HG03039 (cell line): Measurements from ENCODE around the gene TTC28.
"Not testable (repeated sequence)": the region's sequence is repeated elsewhere in the genome, so short reads cannot be mapped to it uniquely, and the experiment has no call there.

Experiments
- ATAC-seq: cut with Tn5 transposase; IDR thresholded peaks from one replicate; pipeline ENCODE4 v1.9.1; 2021; ENCODE audit warnings: mild to moderate bottlenecking, moderate library complexity; ENCODE audit not compliant: unreplicated experiment

Gene TTC28

DNA sequence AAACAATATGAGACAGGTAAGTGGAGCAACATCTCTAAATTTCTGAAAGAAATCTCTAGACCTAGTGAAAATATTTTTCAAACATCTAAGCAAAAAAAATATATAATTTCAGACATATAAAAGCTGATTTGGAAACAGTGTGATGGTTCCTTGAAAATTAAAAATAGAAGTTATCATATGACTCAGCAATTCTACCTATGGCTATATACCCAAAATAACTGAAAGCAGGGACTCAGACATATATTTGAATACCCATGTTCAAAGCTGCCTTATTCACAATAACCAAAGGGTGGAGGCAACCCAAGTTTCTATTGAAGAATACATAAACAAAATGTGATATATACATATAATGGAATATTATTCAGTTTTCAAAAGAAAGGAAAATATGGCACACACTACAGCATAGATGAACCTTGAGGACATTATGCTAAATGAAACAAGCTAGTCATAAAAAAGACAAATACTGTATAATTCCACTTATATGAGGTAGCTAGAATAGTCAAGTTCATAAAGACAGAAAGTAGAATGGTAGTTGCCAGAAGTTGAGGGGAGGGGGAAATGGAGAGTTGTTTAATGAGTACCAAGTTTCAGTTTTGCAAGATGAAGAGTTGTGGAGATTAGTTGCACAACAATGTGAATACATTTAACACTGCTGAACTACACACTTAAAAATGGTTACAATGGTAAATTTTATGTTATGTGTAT is 300.4 kb downstream of the TTC28 start:
- no peak for ATAC-seq

DNA sequence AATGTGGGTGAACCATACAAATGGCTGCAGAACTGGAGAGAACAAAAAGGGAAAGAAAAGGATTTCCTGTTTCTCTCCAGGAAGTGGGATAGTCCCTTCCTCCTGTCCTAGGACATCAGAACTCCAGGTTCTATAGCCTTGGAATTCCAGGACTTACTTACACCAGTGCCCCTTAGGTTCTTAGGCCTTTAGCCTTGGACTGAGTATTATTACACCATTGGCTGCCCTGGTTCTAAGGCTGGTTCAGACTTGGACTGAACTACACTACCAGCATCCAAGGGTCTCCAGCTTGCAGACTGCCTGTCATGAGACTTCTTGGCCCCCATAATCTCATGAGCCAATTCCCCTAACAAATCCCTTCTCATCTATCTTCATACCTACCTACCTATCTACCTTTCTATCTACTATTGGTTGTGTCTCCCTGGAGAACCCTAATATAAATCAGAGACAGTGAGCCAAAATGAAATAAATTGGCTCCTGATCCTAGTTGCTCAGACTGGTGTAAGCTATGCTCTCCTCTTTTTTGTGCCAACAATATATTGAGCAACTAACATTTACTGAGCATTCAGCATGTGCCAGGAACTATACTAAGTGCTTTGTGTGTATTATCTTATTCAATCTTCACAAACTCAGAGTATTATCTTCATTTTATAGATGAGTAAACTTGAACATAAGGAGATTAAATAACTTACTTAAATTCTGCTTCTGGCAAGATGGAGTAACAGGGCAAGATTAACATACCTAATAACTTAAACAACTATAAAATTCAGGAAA is 303.7 kb downstream of the TTC28 start:
- no peak for ATAC-seq

DNA sequence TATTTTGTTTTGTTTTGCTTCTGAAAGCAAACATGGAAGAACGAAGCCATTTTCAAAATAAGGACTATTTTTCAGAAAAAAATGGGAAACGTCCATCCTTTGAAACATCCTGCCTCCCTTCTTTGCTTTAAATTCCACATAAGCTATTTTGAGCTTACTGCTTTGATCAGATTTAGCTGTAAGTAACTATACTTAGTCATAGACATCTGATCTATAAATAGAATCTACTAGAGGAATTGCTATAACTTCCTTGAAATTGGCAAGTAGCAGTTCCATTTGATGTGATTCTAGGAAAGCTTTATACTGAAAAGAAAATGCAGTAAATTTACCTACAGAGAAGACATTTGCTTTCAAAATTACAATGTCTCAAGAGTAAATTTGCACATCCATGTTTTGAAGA is 305.8 kb downstream of the TTC28 start:
- ATAC-seq: no peak

DNA sequence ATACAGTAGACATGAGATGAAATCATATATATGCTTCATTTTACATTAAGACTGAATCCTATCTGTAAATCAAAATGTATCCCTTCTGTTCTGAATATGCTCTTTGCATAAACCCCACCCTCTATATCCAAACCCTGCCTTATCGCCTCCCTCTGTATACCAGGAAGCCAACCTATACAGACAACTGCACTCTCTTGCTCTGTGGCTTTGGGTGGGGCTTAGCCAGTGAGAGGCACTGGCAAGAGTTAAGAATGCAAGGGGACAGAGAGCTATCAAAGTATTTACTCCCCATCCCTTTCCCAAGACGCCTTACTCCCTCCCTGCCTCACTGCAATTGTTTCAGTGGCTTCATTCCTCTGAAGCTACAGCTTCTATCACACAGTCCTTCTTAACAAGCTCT is 309.8 kb downstream of the TTC28 start:
- ATAC-seq: no peak

DNA sequence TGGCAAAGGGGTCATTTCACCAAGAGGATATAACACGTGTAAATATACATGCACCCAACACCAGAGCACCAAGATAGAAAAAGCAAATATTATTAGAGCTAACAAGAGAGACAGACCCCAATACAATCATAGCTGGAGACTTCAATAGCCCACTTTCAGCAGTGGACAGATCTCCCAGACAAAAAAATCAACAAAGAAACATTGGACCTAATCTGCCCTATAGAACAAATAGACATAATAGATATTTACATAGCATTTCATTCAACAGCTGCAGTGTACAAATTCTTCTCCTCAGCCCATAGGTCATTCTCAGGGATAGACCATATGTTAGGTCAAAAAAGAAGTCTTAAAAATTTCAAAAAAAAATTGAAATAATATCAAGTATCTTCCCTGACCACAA is 312.8 kb downstream of the TTC28 start:
- no peak for ATAC-seq

DNA sequence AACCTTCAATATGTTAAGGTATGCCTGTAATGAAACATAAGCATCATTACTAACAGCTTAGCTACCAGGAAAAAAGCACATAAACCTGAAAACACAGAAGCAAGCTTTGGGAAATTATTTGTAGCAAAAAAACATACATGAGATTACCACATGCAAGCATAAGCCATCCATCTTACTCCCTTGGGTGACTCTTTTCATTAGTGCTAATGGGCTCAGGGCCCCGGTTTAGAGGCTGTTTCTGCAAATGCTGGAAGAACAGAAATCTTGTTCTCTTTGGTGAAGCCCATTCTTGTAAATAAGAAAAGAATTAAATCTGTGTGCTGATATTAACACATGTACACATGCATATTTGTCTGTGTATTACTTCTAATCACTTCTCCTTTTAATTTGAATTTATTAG is 314.3 kb downstream of the TTC28 start:
- ATAC-seq: no peak

DNA sequence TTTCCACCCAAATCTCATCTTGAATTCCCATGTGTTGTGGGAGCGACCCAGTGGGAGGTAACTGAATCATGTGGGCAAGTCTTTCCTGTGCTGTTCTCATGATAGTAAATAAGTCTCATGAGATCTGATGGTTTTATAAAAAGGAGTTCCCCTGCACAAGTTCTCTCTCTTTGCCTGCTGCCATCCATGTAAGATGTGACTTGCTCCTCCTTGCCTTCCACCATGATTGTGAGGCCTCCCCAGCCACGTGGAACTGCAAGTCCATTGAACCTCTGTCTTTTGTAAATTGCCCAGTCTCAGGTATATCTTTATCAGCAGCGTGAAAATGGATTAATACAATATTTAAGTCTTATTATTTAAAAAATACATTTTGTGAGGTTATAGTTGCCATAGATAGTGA is 315.5 kb downstream of the TTC28 start:
- ATAC-seq: not testable (repeated sequence)

DNA sequence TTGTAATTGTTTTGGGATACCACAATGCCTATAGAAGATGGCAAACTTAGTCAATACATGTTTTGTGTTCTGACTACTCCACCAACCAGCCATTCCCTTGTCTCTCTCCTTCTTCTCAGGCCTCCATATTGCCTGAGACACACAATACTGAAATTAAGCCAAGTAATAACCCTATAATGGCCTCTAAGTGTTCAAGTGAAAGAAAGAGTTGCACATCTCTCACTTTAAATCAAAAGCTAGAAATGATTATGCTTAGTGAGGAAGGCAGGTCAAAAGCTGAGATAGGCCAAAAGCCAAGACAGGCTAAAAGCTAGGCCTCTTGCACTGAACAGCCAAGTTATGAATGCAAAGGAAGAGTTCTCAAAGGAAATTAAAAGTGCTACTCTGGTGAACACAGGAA is 318.7 kb downstream of the TTC28 start:
- no peak for ATAC-seq

DNA sequence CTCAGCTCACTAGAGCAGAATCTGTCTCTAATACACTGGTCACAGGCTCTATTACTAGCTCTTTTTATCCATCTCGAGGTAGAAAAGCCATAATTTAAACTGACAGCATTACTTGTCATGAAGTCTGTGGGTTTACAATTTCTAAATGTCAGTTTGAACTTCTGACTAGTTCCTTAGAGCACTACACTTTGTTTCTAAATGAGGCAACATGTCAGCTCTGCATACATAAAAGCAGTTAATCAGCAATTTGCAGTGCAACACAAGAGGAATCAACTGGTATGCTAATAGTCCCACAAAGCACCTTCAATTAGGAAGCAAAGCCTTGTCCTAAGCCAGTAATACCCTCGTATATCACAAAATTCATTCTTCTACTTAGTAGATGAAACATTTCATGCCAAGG is 321.3 kb downstream of the TTC28 start:
- ATAC-seq: no peak

DNA sequence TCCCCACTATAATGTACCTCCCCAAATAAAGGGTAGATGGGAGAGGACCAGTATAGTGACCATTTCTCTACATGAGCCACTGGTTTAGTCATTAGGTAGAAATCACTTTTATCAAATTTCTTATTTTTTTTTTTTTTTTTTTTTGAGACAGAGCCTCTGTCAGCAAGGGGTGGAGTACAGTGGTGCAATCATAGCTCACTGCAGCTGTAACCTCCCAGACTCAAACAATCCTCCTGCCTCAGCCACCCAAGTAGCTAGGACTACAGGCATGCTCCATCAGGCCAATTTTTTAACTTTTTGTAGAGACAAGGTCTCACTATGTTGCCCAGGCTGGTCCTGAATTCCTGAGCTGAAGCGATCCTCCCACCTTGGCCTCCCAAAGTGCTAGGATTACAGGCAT is 322.4 kb downstream of the TTC28 start:
- no peak for ATAC-seq

DNA sequence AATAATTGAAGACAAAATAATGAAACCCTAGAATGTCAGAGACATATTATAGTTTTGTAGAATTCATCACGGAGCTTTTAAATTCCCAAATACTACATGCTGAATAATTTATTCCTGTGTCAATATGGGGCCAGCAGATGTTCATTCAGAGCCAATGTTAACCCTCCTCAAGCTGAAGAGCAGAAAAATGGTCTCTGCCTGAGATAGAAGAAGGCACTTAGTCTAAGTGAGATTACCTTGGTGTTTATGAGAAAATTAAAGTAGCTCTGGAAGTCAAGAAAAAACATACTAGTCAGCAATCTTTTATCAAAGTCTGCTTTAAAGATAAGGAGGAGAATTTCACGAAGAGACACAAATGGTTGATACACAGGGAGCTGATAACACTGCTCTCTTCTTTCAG is 328.2 kb downstream of the TTC28 start:
- no peak for ATAC-seq

DNA sequence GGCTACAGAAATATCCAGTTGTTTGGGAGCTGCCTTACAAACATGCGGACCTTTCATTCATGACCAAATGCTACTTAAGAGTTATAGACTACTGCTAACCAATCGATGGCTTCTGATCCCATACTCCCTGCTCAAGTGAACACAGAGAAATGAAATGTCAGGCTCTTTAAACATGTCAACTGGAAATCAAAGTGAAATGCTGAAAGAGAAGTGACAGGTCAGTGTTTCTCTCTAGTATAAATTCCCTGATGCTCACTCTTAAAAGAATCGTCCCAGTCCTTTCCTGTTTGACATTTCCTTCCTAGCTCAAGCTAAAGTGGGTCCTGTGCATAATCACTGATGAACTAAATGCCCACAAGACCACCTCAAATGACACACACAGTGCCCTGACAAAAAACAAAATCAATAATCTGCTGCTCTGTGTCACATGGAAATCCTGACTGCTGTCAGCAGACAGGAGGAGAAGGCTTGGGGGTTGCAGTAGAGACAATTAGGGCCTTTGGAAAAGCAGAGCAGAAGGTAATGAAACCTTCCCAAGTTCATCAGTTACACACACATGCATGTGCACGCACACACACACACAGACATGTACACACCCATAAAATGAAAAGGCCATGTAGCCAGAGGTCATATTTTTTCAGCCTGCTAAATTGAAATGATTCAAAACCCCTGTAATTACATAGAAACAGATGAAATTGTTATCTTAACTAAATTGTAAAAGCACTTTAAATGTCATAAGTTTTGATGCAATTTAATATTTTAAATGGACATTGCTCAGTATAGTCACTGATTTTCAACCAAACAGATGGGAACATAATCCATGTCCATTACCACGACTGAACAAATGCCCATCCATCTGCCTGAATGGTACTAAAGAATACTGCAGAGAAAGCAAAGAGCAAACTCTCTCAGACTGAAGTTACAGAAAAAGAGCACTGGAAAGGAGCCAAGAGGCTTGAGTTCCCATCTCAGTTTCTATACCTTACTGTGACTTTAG is 330.7 kb downstream of the TTC28 start:
- no peak for ATAC-seq

DNA sequence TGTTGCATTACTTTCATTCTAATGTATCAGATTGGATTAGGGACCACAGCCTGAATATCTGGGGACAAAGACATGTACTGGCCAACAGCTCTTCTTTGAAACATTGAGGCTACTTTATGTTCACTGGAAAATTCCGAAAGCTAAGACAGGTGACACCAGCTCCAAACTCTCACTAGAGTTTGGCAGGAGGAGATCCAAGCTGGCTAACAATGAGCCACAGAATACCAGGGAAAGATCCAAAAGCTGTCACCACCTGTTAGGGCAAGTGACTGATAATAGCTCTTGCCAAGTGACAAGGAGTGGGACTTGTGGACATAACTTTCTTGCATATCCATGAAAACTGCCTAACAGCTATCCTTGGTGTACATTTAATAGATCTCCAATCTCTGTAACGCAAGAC is 333.3 kb downstream of the TTC28 start:
- ATAC-seq: no peak

DNA sequence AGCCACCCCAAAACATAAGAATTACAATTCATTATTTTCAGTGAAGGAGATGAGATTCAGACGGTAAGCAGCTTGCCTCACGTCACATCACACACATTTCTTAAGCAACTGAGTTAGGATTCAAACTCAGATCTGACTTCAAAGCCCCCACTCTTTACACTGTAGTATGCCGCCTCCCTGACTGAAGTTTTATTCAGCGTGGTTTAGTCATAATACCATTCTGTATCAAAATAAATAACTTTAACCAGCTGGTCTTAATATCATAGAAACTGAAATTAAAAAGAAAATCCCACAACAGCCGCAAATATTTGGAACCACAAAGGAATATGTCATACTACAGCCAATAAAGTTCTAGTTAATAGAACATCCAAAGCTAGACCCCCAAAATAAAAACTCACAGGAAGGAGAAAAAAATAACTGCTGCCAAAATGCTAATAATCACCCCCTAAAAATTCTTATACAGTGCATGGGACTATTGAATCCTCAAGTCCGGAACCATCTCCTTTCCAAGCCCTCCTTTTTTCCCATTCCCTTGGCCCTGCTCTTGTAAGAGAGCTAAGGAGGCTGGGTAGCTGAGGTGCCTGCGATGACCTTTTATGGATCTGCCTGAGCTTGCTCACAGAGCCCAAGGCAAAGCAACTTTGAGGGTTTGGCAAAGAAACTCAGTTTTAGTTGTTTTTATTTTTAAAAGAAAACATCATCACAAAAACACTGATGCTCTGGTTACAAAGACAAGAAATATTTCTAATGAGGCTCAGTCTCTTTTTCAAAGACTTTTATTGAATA is 334.5 kb downstream of the TTC28 start:
- ATAC-seq: no peak

DNA sequence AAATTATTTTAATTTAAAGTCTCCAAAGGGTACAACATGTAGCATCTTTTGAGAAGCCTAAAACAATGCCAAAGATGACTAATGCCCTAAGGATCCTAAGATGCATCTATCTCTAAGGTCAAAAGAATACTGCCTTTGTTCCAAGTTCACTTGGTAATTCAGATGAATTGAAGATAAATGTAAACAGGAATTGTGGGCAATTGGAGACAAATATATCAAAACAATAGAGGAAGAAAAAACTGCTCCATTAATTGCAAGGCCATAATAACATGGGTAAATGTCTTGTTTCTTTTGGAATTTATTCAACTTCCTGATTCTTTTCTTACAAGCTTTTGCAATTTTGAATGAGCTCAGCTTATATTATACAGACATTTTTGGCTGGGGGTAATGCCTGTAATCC is 338.6 kb downstream of the TTC28 start:
- ATAC-seq: no peak

DNA sequence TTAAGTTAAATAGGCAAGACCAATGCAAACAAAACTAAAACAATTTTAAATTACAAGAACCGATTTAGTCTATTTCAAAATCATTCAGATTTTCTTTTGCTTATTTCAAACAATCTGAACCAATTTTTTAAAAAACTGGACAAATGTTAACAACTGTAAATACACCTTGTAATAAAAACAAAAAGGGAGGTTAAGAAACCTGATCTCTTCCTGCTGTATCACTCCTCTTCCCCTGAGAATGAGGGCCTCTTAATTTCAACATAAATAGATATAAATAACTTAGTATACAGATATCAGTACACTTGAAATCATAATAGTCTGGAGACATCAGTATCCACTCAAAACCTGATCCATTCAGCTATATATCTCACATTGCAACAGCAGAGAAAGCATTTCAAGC is 346.6 kb downstream of the TTC28 start:
- no peak for ATAC-seq

DNA sequence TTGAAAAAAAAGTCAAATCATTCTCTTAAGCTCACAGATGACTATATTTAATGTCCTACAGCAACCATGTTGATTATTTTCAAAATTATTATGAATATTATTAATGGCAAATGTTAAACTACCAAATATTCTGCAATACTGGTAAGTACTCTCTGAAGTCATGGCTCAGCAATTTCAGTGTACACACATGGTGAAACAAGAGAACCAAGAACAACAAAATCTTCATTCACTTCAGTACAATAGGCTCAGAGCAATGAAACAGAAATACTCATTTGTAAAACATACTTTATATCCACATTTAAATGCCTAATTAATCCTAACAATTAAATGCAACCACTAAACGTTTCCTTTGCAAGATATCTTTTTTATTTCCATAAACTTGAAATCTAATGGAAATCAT is 347.2 kb downstream of the TTC28 start:
- no peak for ATAC-seq

DNA sequence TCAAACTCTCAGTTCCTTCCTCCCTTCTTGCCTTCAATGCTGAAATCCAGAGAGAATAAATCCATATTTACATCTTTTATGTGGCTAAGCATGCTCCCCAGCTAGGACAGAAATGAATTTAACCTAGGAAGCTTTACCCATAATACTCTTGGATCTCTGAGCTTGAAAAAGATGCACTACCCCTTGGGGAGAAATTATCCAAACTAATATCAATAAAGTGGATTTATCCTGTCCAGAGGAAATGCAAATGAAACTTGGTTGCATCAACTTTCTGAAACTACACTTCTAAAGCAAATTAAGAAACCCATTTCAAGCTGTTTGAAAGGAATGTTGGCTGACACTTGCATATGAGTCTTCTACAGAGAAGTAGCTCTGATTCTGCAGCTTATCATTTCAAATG is 347.9 kb downstream of the TTC28 start:
- ATAC-seq: no peak

DNA sequence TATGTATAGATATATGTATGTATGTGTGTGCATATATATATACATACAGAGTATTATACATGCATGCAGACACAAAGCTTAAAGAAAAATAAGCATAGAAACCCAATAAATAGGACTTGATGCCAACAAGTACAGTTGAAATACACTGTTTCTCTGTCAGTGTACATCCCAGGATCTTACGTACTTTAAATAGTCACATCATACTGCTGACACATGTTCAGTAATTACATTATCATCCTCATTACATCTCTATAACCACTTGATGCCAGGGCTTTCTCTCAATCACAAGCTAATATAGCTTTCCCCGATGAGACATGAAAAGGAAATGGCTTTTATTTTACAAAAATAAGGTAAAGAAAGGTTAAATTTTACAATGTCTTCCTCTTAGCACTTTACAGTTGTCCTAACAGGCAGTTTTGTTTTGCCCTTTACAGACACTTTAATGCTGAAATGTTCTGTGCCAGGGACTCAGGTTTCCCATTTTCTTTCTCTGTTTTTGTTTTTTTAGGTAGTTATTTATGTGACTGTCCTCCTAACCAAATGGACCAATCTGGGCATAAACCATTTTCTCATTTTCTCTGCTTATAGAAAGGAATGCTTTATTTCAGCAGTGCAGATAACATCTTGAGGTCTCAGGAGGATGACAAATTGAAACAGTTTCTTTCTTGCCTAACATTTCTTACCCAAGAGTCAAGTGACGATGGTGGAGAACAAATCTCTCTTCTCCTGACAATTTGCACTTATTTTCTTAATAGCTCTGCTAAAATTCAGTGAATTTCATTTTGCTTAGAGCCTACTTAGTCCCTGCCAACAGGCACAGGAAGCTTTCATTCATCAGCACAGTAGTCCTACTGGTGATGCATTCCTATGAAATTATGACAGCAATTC is 350.2 kb downstream of the TTC28 start:
- ATAC-seq: no peak

DNA sequence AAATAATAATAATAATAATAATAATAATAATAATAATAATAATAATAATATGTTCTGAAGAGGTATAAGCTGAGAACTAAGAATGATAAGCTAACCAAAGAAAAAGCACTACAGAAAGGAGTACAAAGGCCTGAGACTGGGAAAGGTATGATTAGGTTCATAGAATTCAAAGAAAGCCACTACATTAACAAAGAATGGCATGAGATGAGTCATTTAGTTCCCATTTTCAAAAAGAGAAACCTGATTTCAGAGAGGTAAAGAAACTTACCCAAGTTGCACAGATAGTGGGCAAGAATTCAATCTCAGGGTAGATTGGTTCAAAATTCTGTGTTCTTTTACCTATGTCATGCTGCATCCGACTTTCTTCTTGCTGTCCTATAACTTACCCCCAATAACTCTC is 350.9 kb downstream of the TTC28 start:
- ATAC-seq: no peak
